GM21529 (cell line): ENCODE data around the gene TKTL1.

Experiments
- ATAC-seq: cut with Tn5 transposase; IDR thresholded peaks from one replicate; pipeline ENCODE4 v1.9.1; 2021; ENCODE audit not compliant: unreplicated experiment

TKTL1 gene

DNA sequence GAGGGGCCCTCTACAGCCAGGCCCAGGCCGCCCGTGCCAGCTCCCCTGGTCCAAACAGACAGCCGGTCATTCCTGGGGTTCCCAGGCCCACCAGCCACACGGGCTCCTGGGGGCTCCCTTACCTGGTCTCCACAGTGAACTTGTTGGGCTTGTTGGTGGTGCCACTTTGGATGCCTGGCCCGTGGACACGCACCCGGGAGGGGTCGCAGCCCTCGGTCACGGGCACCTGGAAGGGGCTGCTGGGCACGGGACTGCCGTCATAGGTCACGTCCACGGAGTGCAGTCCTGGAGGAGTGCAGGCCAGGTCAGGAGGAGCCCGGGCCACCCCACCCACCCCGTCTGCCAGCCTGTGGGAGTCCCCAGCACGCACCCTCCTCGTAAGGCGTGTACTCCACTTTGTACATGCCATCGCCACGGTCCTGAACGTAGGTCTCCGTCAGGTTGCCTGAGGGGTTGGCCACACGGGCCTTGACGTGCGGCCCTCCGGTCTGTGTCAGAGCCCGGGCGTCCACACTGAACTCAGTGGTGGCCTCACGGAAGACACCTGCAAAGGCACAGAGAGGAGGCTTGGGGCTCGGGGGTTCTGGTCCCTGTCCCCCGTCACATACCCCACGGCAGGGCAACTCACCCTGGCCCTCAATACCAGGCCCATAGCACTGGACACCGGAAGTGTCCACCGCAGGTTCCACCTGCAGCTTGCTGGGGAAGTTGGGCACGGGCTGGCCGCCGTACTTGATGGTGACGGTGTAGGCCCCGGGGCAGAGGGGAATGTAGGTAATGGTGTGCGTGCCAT is 64.0 kb downstream of the TKTL1 start:
- no peak for ATAC-seq

DNA sequence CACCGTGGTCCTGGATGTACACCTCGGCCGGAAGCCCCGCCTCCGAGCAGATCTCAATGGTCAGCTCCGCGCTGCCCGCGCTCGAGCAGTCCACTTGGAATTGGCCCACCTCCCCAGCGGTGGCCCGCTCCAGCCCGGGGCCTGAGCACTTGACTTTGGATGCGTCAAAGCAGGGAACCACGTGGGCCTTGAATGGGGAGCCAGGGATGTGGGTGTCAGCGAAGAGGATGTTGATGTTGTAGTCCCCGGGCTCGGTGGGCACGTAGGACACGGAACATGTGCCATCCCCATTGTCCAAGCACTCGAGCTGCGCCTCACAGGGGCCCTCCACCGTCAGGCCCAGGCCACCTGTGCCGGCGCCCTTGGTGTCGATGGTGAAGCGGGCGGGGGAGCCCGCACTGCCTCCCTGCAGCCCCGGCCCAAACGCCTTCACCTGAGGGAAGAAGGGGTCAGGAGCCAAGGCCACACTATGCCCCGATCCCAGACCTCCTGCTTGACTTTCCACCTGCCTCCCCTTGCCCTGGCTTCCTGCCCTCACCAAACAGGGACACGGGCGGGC is 64.6 kb downstream of the TKTL1 start:
- no peak for ATAC-seq

DNA sequence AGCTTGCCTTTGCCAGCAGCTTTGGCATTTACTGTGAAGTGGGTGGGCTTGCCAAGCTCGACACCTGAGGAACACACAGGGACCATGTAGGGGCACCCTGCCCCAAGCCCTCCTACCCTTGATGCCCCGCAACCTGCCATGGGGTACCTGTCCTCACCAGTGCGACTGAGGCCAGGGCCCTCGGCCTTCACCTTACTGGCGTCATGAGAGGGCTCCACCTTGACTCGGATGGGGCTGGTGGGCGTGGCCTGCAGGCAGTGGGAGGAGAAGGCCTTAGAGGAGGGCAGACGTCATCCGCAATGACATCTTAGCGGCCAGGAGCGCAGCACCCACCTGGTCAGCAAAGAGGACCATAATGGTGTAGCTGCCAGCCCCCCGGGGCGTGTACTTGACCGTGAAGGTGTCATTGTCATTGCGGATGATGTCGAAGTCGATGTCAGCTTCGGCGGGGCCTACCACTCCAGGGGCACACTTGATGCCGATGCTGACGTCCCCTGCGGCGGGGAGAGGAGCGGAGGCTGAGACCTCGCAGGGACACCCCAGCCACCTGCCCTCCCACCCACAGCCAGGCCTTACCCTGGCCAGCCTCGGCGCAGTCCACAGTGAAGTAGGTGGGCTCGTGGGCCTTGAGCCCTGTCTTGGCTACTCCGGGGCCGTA is 66.6 kb downstream of the TKTL1 start:
- ATAC-seq: no peak

DNA sequence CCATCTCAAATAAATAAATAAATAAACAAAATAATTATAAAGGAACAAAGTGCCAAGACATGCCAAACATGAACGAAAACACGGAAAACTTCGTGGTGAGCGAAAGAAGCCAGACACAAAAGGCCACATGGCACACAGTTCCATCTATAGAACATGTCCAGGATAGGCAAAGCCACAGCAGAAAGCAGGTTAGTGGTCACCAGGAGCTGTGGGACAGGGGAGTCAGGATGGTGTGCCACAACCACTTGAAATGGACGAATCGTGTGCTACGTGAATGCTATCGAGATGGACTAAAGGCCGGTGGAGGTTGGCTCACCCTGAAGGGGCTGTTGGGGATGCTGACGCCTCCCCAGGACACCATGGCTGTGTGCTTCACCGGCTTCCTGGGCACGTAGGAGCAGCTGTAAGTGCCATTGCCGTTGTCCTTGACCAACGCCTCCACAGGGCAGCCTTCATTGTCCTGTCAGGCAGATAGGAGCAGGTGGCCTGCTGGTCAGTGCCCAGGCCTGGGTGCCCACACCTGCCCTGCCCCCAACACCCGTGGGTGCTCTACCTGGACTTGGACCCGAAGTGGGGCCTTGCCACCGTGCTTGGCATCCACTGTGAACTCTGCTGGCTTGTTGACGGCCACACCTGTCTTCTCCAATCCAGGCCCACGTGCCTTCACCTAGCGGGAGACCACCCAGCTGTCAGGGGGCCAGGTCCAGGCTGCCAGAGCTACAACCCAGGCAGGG is 68.3 kb downstream of the TKTL1 start:
- no peak for ATAC-seq

DNA sequence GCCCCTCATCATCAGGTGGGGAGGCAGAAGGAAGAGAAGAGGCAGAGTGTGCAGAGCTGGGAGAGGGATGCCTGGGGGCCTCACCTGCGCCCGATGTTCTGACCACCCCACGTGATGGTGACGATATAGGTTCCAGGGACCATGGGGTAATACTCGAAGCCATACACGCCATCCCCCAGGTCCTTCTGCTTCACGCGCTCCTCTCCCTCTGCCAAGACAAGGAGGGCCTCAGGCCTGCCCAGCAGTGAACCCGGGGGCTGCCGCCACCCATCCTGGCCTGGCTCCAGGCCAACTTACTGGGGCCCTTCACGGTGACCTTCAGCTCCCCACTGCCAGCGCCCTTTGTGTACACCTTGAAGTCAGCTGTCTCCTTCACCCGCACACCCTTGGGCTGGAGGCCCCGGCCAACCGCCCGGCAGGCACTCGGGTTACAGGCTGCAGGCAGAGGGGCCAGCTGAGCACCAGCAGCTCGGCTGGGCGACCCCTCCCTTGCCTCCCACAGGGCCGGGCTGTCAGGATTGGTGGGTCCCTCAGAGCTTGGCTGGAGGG is 69.5 kb downstream of the TKTL1 start:
- no peak for ATAC-seq

DNA sequence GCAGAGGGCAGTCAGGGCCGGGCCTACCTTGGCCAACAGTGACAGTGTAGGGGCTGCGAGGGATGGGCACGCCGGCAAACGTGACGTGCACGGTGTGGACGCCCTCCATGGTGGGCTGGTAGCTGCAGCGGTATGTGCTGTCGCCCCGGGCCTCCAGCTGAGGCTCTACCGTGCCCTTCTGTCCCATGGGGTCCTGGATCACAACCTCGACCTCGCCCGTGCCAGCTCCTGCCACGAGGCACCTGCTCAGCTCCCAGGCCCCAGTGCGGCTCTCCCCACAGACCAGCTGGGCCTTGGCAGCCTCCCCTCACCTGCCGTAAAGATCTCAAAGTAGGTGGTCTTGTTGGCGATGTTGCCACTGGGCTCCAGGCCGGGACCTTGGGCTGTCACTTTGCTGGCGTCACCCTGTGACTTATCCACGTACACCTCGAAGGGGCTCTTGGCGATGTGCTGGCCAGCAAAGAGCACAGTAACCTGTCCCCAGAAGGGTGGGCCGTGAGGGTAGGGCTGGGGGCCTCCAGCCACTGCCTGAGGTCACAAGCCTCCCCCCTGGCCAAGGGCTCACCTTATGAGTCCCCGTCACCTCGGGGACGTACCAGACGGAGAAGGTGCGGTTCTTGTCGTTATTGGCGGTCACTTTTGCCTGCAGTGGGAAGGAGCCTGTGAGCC is 70.5 kb downstream of the TKTL1 start:
- ATAC-seq: no peak

DNA sequence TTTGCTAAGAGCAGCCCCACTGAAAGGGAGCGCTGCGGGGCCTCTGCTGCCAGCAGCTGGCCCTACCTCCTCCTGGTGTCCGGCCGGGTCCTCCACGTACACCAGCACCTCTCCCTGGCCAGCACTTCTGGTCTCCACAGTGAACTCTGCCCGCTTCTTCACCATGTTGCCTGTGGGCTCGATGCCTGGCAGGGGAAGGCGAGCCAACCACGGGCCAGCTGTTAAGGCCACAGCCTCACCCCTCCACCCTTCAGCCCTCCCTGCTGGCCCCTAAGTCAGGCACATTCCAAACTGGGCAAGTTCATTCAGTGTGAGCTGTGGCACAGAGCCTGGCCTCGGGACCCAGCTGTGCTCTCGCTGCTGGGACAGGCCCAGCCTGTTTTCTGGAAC is 71.1 kb downstream of the TKTL1 start:
- no peak for ATAC-seq

DNA sequence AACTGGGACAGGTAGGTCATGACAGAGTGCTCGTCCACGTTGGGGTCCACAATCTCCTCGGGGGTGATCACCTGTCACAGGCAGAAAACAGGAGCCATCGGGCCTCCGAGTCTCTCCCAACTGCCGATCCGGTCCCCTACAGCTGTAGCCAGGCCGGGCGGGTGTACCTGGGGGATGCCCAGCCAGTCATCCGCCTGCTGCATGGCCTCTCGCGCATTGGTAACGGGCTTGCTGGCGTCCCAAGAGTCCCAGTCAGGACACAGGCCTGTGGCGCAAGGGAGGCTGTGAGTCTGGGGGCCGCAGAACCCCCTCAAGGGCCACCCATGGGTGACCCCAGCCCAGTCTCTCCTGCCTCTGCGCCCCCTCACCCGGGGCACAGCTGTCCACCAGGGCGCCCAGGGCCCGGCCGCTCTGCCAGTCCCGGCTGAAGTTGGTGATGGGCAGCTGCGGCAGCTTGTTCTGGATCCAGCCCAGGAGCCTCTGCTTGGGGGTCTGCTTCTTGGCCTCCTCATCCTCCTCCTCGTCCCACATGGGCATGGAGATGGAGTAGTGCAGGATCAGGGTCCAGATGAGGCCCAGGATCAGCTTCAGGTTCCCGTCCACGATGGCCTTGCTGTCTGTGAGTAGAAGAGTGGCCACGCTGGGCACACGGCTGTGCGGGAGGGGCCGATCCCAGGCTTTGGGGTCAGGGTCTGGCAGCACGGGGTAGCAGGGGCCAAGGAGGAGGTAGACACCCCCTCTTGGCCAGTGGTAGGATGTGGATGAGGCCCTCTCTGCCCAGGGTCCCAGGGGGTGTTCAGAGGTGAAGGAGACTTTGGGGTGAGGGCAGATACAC is 72.1 kb downstream of the TKTL1 start:
- ATAC-seq: no peak

DNA sequence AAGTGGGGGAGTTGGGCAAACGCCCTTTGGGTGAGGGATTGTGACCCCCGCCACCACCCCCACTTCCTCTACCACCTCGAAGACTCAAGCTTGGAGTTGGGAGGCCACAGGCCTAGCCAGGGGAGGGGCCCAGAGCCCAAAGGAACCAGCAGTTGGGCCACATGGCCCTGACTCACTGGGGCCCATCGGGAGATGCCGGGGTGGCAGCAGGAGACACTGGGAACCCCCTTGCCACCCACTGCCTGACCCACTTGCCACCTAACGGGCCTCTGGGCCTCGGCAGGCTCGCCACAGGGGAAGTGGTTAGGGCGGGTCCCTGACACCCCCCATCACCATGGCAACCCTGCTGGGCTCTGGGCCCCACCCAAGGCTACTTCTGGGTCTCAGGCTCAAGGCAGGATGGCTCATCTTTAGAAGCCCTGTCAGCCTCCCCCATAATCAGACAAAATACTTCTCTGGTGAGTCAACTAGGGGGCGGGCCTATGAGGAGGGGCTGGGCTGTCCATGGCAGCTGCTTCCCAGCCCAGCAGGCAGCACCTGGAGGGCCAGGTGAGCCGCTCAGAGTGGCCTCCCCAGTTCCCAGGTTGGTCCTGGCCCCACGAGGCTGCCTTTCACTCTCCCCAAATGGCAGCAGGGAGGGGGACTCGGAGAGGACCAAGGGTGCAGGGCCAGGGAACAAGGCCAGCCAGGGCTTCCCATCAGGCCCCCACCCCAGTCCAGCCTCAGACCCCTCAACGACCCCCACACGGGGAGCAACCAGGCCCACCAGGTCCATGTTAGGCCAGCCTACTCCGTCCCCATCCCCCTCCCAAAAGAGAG is 73.2 kb downstream of the TKTL1 start:
- no peak for ATAC-seq

DNA sequence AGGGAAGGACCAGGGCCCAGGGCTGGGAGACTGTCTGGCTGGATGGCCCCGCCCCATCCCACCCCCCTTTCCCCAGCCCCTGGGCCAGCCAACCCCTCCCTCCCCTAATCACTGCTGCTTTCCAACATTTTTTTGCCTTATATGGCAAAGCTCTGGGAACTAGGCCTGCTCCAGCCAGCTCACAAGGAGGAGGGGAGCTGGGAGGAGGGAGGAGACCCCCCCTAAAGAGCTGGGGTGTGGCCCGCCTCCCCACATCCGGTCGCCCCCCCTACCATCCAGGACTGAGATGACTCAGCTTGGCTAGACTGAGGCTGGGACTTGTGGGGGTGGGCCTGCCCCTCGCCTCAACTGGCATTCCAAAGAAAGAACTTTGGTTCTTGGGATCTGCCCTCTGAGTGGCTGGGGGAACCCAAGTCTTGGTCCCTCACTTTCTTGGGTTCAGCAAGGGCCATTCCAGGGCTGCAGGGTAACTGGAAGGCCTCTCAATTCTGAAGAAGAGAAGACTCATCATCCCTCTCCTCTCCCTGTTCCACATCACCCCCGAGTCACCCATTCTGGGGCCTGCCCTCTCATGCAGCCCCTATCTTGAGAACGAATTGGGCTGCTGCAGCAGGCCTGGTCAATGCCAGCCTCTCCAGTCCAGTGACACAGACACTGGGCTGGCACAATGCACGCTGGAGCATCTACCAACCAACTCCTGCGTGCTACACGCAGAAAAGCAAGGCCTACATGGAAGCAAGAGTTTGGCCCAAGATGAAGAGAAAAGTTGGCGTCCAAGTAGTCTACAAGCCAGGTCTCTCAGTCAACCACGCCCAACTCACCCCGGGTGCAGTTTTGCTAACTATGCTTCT is 74.1 kb downstream of the TKTL1 start:
- ATAC-seq: no peak

DNA sequence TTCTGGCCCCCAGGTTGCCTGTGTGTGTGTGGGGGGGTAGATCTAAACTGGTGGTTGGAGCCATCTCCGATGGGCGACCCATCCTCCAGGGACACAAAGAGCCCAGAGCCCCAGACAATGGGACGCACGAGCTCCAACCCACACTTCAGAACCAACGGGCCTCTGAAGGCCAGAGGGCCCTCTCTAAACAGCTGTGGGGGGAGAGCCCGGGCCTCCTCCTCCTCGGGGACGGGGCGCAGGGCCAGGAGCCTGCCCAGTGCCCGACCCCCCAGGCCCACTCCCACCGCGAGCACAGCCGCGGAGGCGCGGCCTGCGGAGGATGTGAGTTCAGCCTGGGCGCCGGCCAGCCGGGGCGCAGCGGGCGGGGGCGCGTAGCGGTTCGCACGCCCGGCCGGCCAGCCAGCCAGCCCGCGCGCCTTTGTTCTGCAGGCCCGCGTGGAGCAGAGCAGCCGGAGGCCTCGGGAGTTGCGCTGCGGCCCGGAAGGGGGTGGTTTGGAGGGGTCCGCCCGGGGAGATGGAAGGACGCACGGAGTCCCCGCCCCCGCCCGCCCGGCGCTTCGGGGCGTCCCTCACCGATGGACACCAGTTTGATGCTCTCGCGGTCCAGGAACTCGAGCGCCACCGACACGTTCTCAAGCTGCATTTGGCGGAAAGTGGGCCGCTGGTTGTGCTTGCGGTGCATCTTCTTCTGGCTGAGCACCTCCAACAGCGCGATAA is 74.9 kb downstream of the TKTL1 start:
- no peak for ATAC-seq

DNA sequence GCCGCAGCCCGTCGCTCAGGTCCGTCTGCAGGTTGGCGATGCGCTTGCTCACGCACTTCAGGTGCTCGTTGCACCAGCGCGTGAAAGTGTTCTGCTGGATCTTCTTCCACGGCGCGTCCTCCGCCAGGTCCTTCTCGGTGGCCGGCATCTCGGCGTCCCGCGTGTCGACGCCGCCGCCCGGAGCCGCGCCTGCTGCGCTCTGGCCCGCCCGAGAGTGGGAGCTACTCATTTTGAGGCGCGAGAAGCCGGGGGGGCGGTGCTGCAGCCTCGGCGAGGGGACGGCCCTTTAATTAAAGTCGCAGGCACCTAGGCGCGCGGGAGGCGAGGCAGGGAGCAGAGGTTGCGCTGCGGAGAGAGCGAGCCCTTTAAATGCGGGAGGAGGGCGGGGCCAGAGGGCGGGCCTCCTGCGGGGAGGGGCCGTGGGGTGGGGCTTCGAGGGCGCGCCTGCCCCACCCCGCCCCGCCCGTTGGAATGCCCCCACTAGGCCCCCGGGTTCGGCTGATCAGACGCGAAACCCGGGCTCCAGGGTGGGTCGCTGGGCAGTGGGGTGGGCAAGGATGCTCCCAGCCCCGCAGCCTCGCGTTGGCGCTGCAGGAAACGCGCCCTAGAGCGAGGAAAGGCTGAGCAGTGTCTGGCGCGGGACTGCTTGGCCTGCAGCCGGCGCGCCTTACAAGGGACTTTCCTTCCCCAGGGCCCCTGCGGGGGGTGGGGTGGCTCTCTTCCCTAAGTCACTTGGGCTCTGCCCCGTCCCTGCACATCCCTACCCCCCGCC is 75.6 kb downstream of the TKTL1 start:
- peak; percentile 66 for ATAC-seq

DNA sequence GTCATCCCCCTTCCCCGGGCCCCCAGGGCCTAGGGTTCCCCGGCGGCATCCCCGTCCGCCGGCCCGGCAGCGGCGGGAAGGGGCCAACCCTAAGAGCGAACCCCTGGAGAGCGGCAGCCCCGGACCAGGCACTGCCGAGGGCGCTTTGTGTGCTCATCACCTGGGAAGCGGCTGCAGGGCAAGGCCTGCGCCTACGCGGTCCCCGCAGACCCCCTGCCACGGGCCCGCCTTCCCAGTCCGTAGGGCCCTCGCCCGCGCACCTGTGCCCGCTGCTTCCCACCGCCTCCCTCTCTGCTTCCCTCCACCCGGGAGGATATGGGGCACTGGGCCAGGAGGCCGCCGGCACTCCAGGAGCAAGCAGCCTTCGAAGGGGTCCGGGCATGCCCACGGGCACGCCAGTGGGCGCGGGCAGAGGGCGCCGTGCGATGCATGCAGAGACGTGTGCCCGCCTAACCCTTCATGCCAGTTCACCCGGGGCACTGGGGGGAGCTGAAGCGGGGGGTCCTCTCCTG is 76.2 kb downstream of the TKTL1 start:
- no peak for ATAC-seq

DNA sequence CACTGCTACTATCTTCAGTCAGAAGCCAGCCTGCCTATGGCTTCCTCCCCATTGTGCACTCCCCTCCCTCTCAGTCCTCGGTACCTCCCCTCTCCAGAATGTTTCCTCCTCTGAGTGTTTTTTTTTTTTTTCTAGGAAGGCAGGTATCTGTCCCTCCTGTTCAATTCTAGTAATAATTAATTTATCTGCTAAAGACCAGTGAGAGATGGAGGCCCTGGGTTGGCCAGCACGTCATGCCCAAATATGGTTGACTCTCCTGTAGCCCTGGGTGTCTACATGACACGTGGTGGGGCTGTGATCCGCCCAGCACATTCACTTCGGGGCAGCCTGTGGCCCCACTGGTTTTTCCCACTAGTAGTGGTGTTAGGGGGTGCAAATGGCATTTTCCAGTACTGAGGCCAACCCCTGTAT is 77.0 kb downstream of the TKTL1 start:
- ATAC-seq: no peak

DNA sequence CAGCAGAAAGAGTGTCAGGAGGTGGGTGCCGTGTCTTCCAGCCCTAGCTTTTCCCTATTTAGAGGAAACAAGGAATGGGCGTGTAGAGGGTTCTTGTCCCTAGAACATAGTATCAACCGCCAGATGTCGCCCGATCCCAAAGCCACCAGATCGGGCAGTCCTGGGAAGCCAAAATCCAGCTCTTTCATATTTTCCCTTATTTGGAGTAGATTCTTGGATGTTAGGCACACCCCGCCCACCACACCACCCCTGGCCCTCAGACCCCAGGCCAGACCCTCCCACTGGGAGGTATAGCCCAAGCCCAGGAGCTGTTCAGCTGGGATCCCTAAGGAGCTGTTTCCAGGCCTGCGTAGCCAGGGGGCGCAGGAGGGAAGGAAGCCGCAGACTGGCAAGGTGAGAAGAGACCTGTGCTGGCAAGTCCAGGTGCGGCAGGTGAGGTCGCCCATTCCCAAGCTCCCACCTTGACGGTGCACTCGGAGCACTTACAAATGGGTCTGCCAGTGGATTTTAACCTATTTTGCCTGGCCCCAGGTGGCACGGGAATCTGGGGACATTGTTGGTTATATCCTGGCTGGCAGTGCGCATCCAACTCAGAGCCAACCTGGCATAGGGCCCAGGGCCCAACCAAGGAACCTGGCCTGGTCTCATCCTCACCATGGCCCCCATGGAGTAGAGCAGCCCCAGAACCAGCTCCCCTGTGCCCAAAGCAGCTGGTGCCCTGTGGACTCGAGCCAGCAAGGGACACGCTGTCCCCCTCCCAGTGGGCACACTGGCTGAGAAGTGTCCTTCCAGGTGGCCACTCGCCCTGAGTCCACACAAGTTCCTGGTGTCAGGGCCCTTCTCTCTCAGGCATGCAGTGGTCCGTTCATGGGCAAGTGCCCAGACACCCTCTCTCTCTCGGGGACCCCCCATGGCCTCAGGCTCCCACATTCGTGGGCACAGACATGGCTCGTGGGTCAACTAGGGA is 78.0 kb downstream of the TKTL1 start:
- no peak for ATAC-seq
